HG02571 (cell line): ENCODE results near the gene ENGASE.

Source experiments
- ATAC-seq: cut with Tn5 transposase; IDR thresholded peaks from one replicate; pipeline ENCODE4 v1.9.1; 2021; ENCODE audit warnings: mild to moderate bottlenecking, moderate library complexity; ENCODE audit not compliant: unreplicated experiment

ENGASE gene

DNA sequence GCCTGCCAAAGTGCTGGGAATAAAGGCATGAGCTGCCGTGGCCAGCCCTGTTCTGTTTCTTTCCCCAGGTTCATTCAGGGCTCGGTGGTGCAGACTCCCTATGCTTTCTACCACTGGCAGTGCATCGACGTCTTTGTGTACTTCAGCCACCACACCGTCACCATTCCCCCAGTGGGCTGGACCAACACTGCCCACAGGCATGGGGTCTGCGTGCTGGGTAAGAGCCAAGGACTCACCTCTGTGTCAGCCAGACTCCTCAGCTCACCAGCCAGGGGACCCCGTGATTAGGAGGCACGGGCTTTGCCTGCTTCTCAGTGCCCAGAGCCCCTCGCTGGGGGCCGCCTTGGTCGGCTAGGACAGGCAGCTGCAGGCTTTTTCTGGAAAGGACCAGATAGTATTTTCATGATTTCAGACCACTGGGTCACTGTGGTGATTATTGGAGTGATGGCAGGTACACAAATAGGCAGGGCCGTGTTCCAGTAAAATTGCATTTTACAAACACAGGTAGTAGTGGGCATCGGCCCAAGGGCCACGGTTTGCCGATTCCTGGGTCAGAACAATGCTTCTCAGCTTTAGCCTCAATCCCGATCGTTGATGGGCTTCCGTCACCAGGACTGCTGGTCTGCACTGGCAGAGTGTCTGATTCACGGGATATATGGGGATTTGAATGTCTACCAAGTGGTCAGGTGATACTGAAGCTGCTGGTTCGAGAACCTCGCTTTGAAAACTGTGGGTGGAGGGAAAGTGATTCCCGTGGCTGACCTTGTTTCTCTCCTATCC is 5.0 kb downstream of the ENGASE start:
- ATAC-seq = no peak

DNA sequence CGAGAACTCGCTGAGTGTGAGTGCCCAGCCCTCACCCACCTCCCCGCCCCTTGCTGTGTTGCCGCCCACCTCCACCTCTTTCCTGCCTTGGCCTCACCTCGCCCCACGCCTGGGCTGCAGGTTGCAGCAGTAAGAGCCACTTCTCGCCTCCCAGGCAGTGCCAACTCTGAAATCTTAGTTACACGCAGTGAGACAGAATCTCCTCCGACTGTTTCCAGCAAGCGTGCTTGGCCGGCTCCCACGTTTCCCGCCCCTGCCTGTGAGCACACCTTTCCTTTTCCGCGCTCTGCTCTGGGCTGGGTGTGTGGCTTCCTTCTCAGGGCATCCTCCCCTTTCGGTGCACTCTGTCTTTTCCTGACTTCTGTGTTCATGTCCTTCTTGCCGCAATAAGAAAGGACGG is 5.7 kb downstream of the ENGASE start:
- ATAC-seq = no peak

DNA sequence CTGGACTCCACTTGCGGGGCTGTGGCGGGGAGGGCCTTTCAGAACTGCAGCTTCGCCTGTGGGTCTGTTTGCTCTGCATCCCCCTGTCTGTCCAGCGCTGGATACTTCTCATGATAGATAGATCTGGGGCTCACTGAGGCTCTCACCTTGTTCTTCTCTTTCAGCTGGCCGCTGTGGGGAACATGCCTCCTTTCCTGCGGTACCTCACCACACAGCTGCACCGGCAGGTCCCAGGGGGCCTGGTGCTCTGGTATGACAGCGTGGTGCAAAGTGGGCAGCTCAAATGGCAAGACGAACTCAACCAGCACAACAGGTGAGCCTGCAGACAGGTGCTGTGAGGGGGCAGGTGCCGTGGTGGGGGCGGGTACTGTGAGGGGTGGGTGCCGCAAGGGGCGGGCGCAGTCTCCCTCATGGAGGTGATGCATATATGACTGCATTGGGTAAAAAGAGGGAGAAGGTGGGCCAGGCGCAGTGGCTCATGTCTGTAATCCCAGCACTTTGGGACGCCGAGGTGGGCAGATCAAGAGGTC is 6.2 kb downstream of the ENGASE start:
- ATAC-seq = no peak

DNA sequence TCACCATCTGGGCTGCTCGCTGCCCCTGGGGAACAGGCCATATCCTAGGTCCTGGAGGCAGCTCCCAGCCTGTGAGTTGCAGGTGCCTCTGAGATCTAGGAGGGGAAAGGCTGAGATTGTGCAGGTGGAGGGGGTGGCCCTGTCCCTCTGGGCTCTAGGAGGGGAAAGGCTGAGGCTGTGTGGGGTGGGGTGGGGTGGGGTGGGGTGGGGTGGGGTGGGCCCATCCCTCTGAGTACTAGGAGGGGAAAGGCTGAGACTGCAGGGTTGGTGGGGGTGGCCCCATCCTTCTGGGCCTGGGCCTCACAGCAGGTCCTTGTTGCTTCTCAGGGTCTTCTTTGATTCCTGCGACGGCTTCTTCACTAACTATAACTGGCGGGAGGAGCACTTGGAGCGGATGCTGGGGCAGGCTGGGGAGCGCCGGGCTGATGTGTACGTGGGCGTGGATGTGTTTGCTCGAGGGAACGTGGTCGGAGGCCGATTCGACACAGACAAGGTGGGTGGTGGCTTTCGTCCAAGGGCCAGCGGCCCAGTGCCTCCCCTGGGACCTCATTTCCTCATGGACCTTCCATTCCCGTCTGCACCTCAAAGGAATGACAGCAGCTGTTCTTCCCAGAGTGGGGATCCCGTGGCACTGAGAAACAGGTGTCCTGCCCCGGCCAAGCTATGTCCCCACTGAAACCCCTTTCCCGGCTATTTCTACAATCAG is 7.1 kb downstream of the ENGASE start:
- ATAC-seq = no peak

DNA sequence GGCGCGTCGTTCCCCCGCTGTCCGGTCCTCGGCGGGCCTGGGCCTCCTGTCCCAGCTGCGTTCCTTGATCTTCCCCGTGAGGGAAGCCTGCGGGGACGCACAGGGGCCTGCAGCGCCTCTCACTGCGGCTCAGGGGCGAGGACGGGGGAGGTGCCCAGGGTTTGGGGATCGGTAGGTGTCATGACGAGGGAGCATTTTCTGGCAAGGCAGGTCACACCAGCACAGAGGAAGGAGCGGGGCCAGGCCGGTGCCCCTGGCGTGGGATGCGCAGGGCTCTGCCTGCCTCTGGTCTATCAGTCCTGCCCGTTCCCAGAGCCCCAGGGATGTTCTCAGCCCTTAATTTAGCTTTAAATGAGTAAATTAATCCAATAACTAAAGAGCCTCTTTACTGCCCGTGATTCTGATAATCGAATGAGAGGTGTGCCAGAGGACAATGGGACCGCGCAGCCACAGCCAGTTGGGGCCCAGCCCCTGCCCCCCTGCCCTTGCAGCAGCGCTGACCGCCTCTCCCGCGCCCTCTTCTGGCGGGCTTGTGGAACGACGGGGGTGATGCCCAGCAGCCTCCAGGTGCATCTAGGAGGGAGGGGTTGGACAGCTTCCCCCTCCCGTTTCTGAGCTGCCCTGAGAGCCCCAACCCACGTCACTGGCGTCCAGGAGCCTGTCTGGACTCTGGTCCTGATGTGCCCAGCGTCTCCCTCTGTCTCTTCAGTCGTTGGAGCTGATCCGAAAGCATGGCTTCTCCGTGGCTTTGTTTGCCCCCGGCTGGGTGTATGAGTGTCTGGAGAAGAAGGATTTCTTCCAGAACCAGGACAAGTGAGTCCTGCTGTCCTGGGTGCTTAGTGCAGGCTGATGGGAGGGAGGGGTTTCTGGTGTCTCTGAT is 7.9 kb downstream of the ENGASE start:
- ATAC-seq = no peak

DNA sequence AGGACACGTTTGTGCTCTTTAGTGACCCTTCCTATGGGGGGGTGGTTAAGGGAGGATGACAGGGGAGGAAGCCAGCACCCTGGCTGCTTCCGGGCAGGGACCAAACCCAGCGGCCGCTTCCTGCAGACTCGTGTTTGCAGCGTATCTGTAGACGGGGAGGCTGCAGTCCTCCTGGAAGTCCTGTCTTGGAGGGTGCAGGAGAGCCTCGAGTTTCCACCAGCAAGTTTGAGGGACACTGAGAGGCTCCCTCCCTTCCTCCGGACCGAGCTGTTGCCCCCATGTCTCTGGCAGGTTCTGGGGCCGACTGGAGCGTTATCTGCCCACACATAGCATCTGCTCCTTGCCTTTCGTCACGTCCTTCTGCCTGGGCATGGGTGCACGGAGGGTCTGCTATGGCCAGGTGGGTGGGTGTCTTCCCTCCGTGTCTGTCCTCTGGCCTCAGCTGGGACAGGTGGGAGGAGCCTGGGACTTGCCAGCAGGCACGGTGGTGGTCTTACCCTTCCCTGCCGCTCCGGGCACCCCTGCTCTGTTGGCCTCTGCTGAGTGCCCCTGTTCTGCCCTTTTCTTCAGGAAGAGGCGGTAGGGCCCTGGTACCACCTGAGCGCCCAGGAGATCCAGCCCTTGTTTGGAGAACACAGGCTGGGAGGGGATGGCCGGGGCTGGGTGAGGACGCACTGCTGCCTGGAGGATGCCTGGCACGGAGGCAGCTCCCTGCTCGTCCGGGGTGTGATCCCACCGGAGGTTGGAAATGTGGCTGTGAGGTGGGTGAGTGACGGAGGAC is 8.8 kb downstream of the ENGASE start:
- ATAC-seq = no peak

DNA sequence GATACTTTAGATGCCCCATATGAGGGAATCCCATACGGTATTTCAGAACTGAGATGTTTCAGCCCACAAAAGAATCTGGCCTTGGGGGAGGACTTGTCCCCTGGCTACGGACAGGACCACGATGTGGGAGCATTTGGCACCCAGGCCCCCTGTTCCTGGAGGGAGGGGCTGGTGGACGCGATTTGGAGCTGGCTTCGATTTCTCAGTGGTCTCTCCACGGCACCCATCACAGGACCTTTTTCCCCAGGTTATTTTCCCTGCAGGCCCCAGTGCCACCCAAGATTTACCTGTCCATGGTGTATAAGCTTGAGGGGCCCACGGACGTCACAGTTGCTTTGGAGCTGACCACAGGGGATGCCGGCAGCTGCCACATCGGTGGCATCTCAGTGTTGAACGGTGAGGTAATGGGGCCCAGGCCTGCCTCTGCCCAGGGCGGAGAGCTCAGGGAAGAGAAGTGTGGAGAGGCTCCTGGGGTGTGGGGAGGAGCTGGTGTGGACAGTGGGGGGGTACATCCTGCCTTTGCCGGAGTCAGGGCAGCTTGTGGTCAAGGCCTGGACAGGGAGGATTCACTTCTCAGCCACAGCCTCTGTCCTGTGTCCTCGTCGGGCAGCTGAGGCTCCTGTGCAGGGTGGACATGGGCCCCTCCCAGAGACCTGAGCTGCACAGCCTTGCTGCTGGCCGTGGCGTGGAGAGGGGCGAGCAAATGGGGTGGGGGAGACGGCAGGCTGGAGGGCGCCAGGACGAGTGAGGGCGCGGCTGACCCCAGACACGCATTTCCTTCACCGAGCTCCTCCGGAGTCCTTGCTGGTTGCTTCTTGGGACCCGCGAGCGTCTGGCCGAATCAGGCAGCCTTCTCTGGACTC is 9.9 kb downstream of the ENGASE start:
- no peak for ATAC-seq

DNA sequence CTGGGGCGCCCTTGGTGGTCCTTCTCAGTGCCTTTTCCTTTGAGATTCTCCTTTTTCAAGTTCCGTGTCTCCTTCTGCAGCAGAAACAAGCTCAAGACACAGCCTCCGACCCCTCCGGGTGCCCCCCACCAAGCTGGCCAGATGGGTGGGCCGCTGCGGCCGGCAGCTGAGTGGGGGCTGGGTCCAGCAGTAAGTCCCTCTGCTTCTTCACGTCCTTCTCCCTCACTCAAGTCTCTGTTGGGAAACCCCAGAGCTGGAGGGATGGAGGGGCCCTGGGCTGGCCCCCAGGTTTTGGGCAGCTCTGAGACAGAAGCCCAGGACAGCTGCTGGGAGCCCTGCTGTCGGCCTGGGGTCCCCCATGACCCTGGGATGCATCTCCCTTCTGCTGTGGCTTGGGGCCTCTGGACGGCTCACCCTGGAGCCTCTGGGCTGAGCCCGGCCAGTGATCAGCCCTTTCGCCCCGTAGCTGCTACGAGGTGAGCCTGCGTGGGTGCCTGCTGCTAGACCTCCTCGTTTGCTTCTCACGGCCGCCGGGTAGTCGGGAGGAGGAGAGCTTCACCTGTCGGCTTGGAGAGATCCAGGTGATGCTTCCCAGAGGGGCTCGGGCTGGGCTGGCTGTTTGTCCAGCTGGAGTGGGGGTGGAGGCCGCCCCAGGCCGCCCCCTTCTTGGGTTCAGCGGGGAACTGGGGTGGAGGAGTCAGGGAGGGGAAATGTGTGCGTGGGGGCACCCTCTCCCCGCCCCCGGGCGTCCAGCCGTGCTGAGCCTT is 10.7 kb downstream of the ENGASE start:
- ATAC-seq = no peak

DNA sequence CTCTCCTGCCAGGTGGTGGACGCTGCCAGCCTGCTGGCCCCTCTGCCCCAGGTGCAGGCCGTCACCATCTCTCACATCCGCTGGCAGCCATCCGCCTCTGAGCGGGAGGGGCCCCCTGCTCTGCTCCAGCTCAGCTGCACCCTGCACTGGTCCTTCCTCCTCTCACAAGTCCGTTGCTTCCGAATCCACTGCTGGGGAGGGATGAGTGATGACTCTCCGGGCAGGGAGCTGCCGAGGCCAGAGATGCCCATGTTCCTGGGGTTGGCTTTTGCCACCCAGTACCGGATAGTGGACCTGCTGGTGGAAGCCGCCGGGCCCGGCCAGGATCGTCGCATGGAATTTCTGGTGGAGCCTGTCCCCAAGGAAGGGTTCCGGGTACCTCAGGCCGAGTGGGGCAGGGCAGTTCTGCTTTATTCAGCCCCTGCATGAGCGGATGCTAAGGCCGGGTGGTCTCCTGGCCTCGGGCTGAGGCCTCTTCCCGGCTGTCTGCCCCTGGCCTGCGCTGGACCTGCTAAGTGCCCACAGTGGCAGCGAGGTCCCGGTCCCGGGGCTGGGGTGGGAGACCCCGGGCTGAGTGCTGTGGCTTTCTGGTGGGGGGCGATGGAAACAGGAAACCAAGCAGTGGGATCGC is 11.4 kb downstream of the ENGASE start:
- no peak for ATAC-seq

DNA sequence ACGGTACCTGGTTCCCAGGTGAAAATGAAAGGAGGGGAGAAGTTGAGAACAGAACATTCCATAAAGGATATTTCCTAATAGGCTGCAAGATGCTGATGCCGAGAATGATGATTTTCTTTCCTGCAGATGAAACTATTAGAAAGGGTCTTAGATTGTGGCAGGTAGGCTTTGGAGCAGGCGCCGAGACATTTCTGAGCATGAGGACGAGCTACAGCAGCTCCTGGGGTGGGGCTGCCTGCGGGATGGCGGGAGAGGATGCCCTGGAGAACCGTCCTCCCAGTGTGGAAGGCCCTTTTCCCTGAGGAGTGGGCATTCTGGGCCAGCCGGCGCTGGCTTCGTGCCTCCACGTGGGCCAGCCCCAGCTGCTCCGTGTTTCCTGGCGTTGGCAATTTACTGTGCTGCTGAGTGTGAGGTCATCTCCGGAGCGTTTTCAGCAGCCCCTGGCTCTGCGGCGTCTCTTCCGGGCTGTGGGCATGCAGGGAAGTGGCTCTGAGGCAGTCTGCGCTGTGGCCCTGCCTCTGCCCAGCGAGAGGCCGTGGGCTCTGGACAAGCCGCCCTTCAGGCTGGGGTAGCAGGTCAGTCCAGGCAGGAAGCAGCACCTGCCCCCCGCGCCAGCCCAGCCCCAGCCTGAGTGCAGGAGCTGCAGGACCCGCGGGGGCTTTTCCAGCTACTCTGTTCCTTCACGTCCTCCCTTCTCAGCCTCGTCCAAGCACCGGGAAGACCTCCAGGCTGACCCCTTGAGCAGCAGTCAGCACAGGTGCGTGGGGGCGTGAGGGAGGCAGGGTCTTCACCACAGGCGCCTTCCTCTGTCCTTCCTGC is 12.2 kb downstream of the ENGASE start:
- ATAC-seq = no peak

DNA sequence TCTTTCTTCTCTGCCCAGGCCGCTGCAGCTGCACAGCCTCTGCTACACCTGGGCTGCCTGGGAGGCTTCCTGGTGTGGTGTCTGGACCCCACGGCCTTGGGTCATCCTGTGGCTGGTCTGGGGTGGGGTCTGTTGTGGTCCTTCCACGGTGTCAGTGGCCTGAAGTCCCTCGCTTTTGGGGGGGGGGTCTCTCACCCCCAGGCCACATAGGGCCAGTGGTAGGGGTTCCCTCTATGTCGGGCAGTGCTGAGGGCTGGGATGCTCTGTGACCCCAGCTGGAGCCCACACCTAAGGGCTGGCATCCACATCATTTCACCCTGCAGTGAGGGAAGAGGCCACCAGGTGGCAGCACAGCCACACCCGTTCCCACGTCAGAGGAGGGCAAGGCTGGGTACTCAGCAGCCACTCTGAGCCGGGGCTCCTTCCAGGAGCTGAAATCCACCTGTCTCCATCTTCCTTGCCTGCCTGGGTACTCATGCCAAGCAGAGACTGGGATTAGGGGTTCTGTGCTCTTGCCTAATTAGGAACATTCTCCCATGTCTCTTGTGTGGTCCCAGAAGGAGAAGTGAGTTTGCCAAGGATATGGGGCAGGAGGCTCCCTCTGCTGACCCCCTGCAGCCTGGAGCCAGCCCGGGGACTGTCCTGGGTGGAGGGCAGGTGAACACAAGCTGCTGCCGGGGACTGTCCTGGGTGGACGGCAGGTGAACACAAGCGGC is 13.0 kb downstream of the ENGASE start:
- no peak for ATAC-seq

DNA sequence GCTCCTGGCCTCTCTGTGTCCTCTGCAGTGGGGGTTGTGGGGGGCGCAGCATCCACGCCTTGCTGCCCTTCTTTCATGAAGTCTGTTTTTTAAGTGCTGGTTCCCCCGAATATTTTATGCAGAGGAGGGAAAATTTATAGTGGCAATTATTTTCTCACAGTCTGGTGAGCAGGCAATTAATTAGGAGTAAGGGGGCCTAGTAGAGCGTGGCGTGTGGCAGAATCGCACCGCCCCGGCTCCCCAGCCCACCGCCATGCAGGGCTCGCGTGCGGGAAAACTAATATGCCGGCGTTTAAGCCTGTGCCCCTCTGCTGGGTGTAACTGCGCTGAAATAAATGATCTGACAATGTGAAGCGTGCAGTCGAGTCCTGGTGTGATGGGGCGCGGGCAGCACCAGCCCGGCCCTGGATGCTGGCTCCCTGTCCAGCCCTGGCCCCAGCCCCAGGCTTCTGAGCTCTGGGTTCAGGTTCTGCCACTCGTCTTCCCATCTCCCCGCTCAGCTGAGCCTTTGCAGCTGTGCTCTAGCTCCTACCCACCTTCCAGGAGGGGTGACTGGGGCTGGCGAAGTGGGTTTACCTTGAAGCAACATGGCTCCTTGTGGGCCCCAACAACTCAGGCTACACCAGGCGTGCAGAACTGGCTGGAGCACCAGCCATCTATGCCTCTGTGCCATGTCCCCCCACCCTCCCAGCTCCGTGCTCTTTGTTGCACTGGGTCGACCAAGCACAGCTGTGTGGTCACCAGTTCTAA is 13.8 kb downstream of the ENGASE start:
- ATAC-seq = no peak

DNA sequence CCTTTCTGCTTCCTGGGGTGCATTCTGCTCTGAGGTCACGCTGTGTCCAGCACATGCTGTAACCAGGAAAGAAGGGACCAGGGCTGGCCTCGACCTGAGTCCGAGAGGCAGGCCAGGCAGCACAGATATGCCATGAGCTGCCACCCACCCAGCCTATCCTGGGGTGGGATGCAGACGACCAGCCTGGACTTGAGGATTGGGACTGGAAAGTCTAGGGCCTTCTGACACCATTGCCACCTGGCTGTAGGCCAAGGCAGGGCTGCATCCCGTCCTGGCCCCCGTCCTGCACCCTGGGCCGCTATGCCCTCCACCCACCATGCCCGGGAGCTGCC is 14.3 kb downstream of the ENGASE start:
- no peak for ATAC-seq

DNA sequence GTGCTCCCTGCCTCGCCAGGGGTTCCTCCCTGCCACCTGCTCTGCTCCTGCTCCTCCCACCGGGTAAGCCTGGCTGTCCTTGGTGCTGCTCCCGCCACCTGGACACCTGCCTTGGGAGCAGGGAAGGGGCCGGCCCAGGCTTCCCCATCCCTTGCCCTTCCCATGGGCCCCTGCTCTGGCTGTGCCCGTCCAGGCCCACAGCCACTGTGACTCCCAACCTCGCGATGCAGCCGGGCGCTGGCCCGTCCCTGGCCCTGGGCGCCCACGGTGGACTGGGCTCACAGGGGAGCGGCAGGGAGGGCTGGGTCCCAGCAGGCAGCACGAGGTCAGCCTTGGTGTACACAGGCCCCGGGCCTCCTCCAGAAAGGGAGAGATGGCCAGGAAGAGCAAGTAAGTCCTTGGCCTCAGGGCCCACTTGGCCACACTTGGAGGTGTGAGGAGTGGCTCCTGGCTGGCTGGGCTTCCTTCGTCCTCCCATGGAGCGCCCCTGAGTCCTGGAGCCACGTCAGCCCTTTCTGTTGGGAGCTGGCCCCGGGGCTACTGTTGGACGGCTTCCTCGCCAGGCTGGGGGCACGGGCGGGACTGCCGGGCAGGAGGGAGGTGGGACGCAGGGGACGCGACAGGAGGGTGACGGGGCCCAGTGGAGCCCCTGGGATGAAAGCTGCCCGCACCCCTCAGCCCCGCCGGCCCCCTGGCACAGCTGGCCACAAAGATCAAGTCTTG is 15.3 kb downstream of the ENGASE start:
- no peak for ATAC-seq

DNA sequence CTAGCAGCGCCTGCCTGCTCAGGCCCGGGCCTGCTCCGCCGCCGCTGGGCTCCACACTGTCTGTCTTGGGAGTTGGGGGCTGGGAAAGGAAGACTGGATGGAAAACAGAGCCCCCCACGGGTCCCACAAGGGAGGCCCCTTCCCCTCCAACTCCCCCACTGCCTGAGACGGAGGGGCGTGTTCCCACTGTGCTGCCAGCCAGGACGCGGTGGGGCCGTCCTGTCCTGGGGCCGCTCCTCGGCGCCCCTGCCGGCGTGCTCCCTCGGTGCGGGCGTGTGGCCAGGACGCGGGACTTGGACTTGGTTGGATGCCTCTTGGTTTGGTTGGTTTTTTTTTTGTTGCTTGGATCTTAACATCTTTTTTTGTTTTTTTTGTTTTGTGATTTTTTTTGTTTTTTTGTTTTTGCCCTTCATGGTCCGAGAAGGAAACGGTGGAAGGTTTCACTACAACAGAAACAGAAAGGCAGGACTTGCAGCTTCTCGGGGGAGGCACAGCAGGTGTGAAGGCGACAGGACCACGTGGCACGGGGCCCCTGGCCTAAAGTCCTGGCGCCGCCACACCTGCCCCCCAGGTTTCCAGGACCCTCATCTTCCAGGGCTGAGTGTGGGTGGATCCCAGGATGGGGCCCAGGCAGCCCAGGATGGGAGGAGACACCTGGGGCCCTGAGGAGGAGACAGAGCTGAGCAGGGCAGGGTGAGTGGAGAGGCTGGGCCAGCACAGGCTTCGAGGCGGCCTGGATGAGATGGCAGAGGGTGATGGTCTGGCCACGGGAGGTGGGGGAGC is 16.0 kb downstream of the ENGASE start:
- no peak for ATAC-seq
